GM10248 (cell line): ENCODE data around the gene ARID3A.

ENCODE experiments used
- CTCF ChIA-PET: fragments of 300-600 bp; sonication (Branson Sonifier 250); formaldehyde crosslinking; extraction: SDS; loops from one replicate; lab custom pipeline; 2021; ENCODE audit warnings: antibody characterized with exemption; lab: Yijun Ruan, JAX
- POLR2A ChIA-PET: fragments of 350-650 bp; sonication (Branson Sonifier 250); formaldehyde crosslinking; extraction: SDS; loops from one replicate; lab custom pipeline; 2020; ENCODE audit warnings: antibody characterized with exemption; lab: Yijun Ruan, JAX
- DNase-seq: peaks from one replicate; pipeline ENCODE4 v3.0.0; 2012; ENCODE audit errors: extremely low spot score
- CTCF ChIP-seq: IDR thresholded peaks from 2 replicates; pipeline ENCODE4 v1.5.1; 2012; ENCODE audit warnings: mild to moderate bottlenecking, low read depth; ENCODE audit errors: extremely low read depth, missing control alignments, control extremely low read depth

Gene ARID3A

GRCh38 chr19:902446-903226, 23.2 kb upstream of the ARID3A start:
- ChIA-PET POLR2A (interaction anchor here (0.6 to 1.9 kb wide), 2 partner anchors 9 to 27 kb away, joined by 3 to 6 read pairs; partner anchors contain the start of genes MED16 and RNU6-9), CTCF (interaction anchor here (1.0 to 2.2 kb wide), 4 partner anchors 8 to 39 kb away, joined by 3 to 7 read pairs (median 4); no protein-coding TSS in a partner anchor)
- TF ChIP-seq CTCF: no peak
- no peak for DNase-seq

- DNase-seq: no peak
- ChIA-PET POLR2A (interaction anchor here (1.9 kb wide), 1 partner anchor 10 kb away, joined by 6 read pairs; the partner anchor contains the start of genes MED16 and RNU6-9), CTCF (interaction anchor here (0.7 to 2.2 kb wide), 4 partner anchors 9 to 40 kb away, joined by 3 to 5 read pairs (median 3); no protein-coding TSS in a partner anchor)
Observed at GRCh38 chr19:903266-903797, 22.5 kb upstream of the ARID3A start.

GRCh38 chr19:904545-904944, 21.3 kb upstream of the ARID3A start:
- TF ChIP-seq CTCF: no peak
- no peak for DNase-seq
- ChIA-PET CTCF (interaction anchor here (2.2 kb wide), 1 partner anchor 16 kb away, joined by 5 read pairs; no protein-coding TSS in a partner anchor), POLR2A (no interaction called here)

More at GRCh38 chr19:903266-903797, 22.5 kb upstream of the ARID3A start:
- TF ChIP-seq CTCF: no peak

- ChIA-PET POLR2A (interaction anchor here (0.6 to 1.8 kb wide), 5 partner anchors 9 to 111 kb away, joined by 3 to 8 read pairs (median 4); partner anchors contain the start of genes MED16 and RNU6-9), CTCF (interaction anchor here (0.8 to 4.5 kb wide), 6 partner anchors 12 to 65 kb away, joined by 3 to 25 read pairs (median 7); partner anchors contain the start of genes MED16 and RNU6-9)
- TF ChIP-seq CTCF: no peak
- no peak for DNase-seq
Observed at GRCh38 chr19:906480-906879, 19.4 kb upstream of the ARID3A start.

- no peak for TF ChIP-seq CTCF
- POLR2A ChIA-PET: interaction anchor here (1.0 to 1.8 kb wide), 4 partner anchors 10 to 99 kb away, joined by 3 to 8 read pairs (median 4); partner anchors contain the start of genes MED16 and RNU6-9
- no peak for DNase-seq
- CTCF ChIA-PET: interaction anchor here (0.8 to 4.5 kb wide), 11 partner anchors 13 to 138 kb away, joined by 3 to 25 read pairs (median 4); partner anchors contain the start of genes MED16 and RNU6-9
Observed at GRCh38 chr19:907183-907853, 18.5 kb upstream of the ARID3A start.
